ENCODE measurements around the gene RIC3.

GRCh38 chr11:8192896-8193209 lies 24.0 kb upstream of the RIC3 start:
- TF ChIP-seq CTCF (conservative IDR thresholded peaks at IDR 0.05; ENCODE audit: low read depth, low read length) (no peak), EZH2 (IDR thresholded peaks at IDR 0.05; ENCODE audit: borderline replicate concordance, low read depth, low read length, poor library complexity, severe bottlenecking) (no peak)
